IPS-15b (cell line): Measurements from ENCODE around the gene SNCB.
"Not testable (repeated sequence)": the region's sequence is repeated elsewhere in the genome, so short reads cannot be mapped to it uniquely, and the experiment has no call there.

Experiments used
- H3K27me3 ChIP-seq: one replicate; pipeline ENCODE4 v1.6.1; 2013; ENCODE audit warnings: low read length; ENCODE audit not compliant: control insufficient read depth, insufficient read depth
- H3K36me3 ChIP-seq: one replicate; pipeline ENCODE4 v1.6.1; 2013; ENCODE audit warnings: low read length; ENCODE audit not compliant: control insufficient read depth, insufficient read depth
- H3K4me1 ChIP-seq: one replicate; pipeline ENCODE4 v1.6.1; 2013; ENCODE audit warnings: mild to moderate bottlenecking, low read length; ENCODE audit not compliant: control insufficient read depth, insufficient read depth
- H3K4me3 ChIP-seq: one replicate; pipeline ENCODE4 v1.5.1; 2013; ENCODE audit warnings: low read depth, low read length
- H3K9ac ChIP-seq: one replicate; pipeline ENCODE4 v1.6.1; 2013; ENCODE audit warnings: low read depth, mild to moderate bottlenecking, low read length
- H3K9me3 ChIP-seq: one replicate; pipeline ENCODE4 v1.6.1; 2013; ENCODE audit warnings: mild to moderate bottlenecking, low read length; ENCODE audit not compliant: control insufficient read depth, insufficient read depth

Gene SNCB

DNA sequence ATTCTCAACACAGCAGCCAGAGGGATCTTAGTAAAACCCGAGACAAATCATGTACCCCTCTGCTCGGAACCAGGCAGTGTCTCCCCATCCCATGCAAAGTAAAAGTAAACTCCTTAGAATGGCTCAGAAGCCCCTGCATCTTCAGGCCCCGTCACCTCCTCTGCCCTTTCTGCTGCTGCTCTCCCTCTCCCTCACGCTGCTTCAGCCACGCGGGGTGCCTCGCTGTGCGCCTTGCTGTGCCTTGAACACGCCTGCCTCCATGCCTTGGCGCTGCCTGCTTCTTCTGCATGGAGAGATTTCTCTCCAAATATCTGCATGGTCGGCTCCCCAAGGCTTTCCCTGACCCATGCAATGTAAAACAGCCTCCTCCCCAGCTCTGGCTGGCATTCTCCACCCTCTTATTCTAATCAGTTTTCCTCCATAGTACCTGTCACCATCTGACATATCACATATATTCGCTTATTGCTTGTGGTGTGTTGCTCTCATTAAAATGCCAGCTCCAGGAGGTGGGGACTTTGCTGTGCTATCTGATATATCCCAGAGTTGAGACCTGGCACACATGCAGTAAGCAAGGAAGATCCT lies 28.3 kb downstream of the SNCB start:
- peaks cover 5% of the 10 kb centered on the region for H3K27me3 ChIP-seq

GRCh38 chr5:176599749-176600430 lies 30.4 kb downstream of the SNCB start:
- H3K9me3 ChIP-seq, H3K27me3 ChIP-seq, H3K4me3 ChIP-seq, H3K36me3 ChIP-seq, H3K9ac ChIP-seq, H3K4me1 ChIP-seq: not testable (repeated sequence)

More for the DNA sequence above, 28.3 kb downstream of the SNCB start:
- Histone ChIP-seq H3K4me1 (peaks cover 7% of the 10 kb centered on the region), H3K9me3 (no peaks in the 10 kb centered on the region), H3K4me3 (no peak overlapping the region), H3K36me3 (peaks cover 3% of the 10 kb centered on the region), H3K9ac (no peak overlapping the region)

DNA sequence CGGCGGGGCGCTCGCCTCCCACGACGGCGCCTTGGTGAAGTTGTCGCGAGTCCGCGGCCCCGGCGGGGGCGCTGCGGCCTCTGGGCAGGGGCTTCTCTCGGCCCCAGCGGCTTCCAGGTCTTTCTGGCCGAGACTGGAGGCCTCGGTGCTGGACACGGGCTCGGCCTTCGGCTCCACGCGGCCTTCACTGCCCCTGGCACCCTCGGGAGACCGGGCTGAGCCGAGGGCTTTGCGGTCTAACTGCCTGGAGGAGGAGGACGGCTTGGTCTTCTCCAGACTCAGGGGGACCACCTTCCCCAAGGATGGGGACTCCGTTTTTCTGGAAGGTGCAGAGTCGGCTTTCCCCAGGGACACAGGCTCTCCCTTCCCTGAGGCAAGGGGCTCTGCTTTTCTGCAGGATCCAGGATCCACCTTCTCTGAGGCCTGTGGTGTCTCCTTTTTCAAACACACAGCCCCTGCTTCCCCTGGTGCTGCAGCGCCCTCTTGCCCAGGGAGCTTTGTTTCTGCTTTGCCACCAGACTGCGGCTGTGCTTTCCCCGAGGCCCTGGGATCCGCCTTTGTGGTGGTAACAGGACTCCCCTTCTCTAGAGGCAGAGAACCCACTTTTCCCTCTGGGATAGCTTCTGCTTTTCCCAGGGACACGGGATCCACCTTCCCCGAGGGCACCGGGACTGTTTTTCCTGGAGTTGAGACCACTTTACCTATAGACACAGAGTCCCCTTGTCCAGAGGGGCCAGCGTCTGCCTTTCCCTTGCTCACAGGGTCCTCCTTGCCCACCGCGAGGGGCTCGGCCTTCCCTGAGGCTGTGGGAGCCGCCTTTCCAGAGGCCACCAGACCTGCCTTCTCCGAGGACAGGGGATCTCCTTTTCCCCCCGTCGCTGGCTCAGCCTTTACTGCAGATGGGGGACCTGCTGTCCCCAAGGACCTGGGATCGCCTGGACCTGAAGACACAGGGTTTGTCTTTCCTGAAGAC lies 32.6 kb downstream of the SNCB start:
- Histone ChIP-seq H3K9me3 (no peaks in the 10 kb centered on the region), H3K4me1 (peaks cover 2% of the 10 kb centered on the region), H3K4me3 (no peak overlapping the region), H3K9ac (no peak overlapping the region), H3K27me3 (peaks cover 5% of the 10 kb centered on the region), H3K36me3 (peaks cover 6% of the 10 kb centered on the region)

DNA sequence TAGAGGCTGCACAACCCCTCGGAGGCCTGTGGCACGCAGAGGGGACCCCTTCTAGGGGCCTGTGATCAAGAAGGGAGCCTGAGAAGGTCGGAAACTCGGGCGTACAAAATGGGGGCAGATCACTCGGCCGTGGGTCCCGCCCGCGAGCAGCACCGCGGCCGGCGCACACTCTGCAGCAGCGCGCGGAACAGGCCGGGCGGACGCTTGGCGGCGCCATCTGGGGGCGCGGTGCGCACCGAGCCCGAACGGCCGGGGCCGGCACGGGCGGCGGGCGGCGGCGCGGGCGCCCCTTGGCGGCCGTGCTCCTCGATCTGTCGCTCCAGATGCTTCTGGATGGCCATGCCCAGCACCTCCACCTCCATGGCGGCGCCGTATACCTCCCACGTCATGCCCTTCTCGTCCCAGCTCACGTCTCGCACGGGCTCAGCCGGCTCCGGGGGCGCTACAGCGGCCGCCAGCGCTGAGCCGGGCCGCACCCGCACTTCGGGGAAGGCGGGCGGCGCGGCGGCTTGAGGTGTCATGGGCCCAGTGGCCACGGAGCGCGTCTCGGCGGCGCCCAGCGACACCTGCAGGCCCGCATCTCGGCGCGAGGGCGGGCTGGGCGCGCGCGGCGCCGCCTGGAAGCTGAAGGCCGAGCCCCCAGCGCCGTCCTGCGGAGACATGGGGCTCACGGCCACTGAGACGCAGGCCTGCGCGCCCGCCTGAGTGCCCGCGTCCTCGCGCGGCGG lies 33.5 kb downstream of the SNCB start:
- peak overlapping the region; percentile 32 for H3K4me3 ChIP-seq

DNA sequence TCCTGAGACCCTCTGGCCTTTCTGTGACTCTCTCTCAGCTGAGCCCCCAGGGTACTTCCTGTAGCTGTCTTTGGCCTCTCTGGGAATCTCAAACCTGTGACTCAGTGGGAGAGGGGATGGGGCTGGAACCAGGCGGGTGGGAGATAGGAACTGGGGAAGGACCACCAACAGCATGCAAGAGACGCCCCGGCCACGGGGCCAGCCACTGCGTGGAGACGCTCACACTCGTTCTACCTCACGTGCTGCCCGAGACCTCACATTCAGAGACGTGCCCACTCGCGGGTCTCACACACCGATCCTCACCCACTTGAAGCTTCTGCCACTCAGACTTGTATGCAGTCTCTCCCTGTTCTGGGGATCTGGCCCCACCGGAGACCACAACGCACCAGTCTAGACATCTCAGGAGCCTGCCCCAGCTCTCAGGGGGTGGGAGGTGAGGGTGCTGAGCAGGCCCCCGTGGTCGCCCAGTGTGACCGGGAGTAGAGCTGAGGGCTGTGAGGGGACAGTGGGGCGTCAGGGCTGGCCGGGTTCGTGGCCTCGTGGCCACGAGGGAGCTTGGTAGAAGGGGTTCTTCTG lies 34.2 kb downstream of the SNCB start:
- Histone ChIP-seq H3K27me3 (peaks cover 5% of the 10 kb centered on the region), H3K4me3 (peak overlapping the region; percentile 32), H3K9ac (no peak overlapping the region), H3K9me3 (no peaks in the 10 kb centered on the region), H3K4me1 (peaks cover 2% of the 10 kb centered on the region), H3K36me3 (peaks cover 6% of the 10 kb centered on the region)

More for the DNA sequence above, 33.5 kb downstream of the SNCB start:
- H3K36me3 ChIP-seq, result peaks cover 6% of the 10 kb centered on the region
- peaks cover 2% of the 10 kb centered on the region for H3K4me1 ChIP-seq
- H3K9ac ChIP-seq, result no peak overlapping the region
- H3K27me3 ChIP-seq, result peaks cover 5% of the 10 kb centered on the region
- H3K9me3 ChIP-seq, result no peaks in the 10 kb centered on the region

GRCh38 chr5:176595386-176595943 lies 34.9 kb downstream of the SNCB start:
- Histone ChIP-seq H3K4me3 (no peak overlapping the region), H3K9me3 (no peaks in the 10 kb centered on the region), H3K27me3 (peaks cover 5% of the 10 kb centered on the region), H3K9ac (no peak overlapping the region), H3K4me1 (peaks cover 2% of the 10 kb centered on the region), H3K36me3 (peaks cover 6% of the 10 kb centered on the region)

DNA sequence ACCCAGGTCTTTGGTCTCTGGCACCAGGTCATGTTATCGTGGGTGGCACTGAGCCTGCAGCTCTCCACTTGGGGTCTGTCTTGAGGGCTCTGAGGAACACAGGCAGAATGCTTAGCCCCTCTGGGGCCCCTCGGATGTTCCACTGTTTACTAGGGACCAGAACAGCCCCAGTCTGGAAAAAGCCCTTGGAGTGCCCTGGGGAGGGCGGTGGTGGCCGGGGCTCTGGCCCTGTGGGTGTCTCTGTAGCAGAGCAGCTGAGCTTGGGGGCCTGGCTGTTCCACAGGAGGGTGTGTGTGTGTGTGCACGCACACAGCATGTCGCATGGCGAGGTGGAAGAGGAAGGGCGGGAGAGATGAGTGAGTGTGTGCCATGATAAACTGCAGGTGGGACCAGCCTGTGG lies 35.8 kb downstream of the SNCB start:
- H3K27me3 ChIP-seq, result peaks cover 5% of the 10 kb centered on the region

GRCh38 chr5:176593273-176593869 lies 37.0 kb downstream of the SNCB start:
- Histone ChIP-seq H3K4me1 (peaks cover 2% of the 10 kb centered on the region), H3K27me3 (peaks cover 5% of the 10 kb centered on the region), H3K4me3 (no peak overlapping the region), H3K9me3 (no peaks in the 10 kb centered on the region), H3K9ac (no peak overlapping the region), H3K36me3 (peaks cover 6% of the 10 kb centered on the region)

More for the DNA sequence above, 35.8 kb downstream of the SNCB start:
- Histone ChIP-seq H3K4me3 (no peak overlapping the region), H3K9me3 (no peaks in the 10 kb centered on the region), H3K4me1 (peaks cover 2% of the 10 kb centered on the region), H3K9ac (no peak overlapping the region), H3K36me3 (peaks cover 6% of the 10 kb centered on the region)

DNA sequence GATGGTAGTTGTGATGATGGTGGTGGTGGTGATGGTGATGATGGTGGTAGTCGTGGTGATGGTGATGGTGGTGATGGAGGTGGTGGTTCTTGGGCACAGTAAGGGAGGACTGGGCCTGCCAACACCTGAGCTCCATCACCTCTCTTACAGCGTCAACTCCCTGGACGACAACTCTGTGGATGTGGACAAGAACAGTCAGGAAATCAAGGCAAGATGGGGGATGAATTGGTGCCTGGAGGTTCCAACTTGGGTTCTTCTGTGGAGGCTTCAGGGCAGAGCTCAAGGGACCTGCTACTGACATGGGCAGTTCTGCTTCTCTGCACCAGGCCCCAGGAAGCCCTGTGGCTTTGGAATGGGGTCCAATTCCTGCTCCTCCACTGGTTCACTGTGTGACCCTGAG lies 37.8 kb downstream of the SNCB start:
- Histone ChIP-seq H3K27me3 (peaks cover 2% of the 10 kb centered on the region), H3K4me1 (peaks cover under 1% of the 10 kb centered on the region), H3K4me3 (no peak overlapping the region), H3K9me3 (no peaks in the 10 kb centered on the region), H3K9ac (no peak overlapping the region), H3K36me3 (peaks cover 4% of the 10 kb centered on the region)

- H3K4me3 ChIP-seq, H3K27me3 ChIP-seq, H3K9ac ChIP-seq, H3K4me1 ChIP-seq, H3K9me3 ChIP-seq, H3K36me3 ChIP-seq: not testable (repeated sequence)
These were observed 38.7 kb downstream of the SNCB start for GRCh38 chr5:176591667-176592066.
